Neural crest cell (in vitro differentiated cells): ENCODE results near the gene SUPT4H1. TPM values are rescaled to one million over a fixed set of nuclear protein-coding genes. Genes with fewer than 3 reads are reported as not detected.

Experiments used
- DNase-seq: peaks from one replicate; pipeline ENCODE4 v3.0.0; 2021; ENCODE audit warnings: low read depth, mixed read lengths, low spot score
- H3K27ac Mint-ChIP-seq: one replicate; pipeline ENCODE4 v1.8.0; 2021; ENCODE audit warnings: mild to moderate bottlenecking, mixed read lengths; ENCODE audit not compliant: unreplicated experiment
- H3K27me3 Mint-ChIP-seq: 2 replicates; pipeline ENCODE4 v1.8.0; 2021; ENCODE audit warnings: low read depth, mild to moderate bottlenecking, mixed read lengths
- H3K36me3 Mint-ChIP-seq: 2 replicates; pipeline ENCODE4 v1.8.0; 2021; ENCODE audit warnings: low read depth, mild to moderate bottlenecking, mixed read lengths
- H3K4me1 Mint-ChIP-seq: 2 replicates; pipeline ENCODE4 v1.8.0; 2021; ENCODE audit warnings: mixed read lengths
- H3K4me3 Mint-ChIP-seq: one replicate; pipeline ENCODE4 v1.8.0; 2021; ENCODE audit warnings: mild to moderate bottlenecking, mixed read lengths
- H3K9me3 Mint-ChIP-seq: 2 replicates; pipeline ENCODE4 v1.8.0; 2021; ENCODE audit warnings: mixed read lengths
- CTCF ChIP-seq: fragments of 200-600 bp; sonication (generic); conservative IDR thresholded peaks from 2 replicates; pipeline ENCODE4 v1.5.0; 2021; ENCODE audit warnings: antibody characterized with exemption, mild to moderate bottlenecking
- total RNA-seq: library from RNA; stranded (reverse); gene quantifications from 2 replicates; pipeline ENCODE4 v1.2.1, GENCODE V29; 2021

SUPT4H1 gene
- total RNA-seq, 1 donor from 2014 or later, result 83.8 TPM

- Mint-ChIP-seq H3K36me3 (no peaks in the 10 kb centered on the region), H3K27ac (no peak overlapping the region), H3K9me3 (no peaks in the 10 kb centered on the region), H3K4me3 (no peak overlapping the region), H3K27me3 (no peaks in the 10 kb centered on the region), H3K4me1 (peaks cover 36% of the 10 kb centered on the region)
- no peak for DNase-seq
- no peak for TF ChIP-seq CTCF
Measured at GRCh38 chr17:58330997-58331814, 20.8 kb downstream of the SUPT4H1 start.

GRCh38 chr17:58330538-58330996 lies 21.4 kb downstream of the SUPT4H1 start:
- Mint-ChIP-seq H3K9me3 (no peaks in the 10 kb centered on the region), H3K4me1 (peaks cover 36% of the 10 kb centered on the region), H3K4me3 (no peak overlapping the region), H3K27ac (peak overlapping the region; percentile 43), H3K27me3 (no peaks in the 10 kb centered on the region), H3K36me3 (no peaks in the 10 kb centered on the region)
- DNase-seq, result no peak
- TF ChIP-seq CTCF, result no peak

- Mint-ChIP-seq H3K9me3 (no peaks in the 10 kb centered on the region), H3K4me1 (peaks cover 39% of the 10 kb centered on the region), H3K4me3 (peak overlapping the region; percentile 56)
Measured at GRCh38 chr17:58329810-58330537, 22.0 kb downstream of the SUPT4H1 start.

GRCh38 chr17:58329035-58329809 lies 22.8 kb downstream of the SUPT4H1 start:
- TF ChIP-seq CTCF, result no peak
- Mint-ChIP-seq H3K4me1 (peaks cover 40% of the 10 kb centered on the region), H3K27ac (peak overlapping the region; percentile 63), H3K9me3 (no peaks in the 10 kb centered on the region), H3K4me3 (peak overlapping the region; percentile 64), H3K27me3 (no peaks in the 10 kb centered on the region), H3K36me3 (no peaks in the 10 kb centered on the region)
- no peak for DNase-seq

More at GRCh38 chr17:58329810-58330537, 22.0 kb downstream of the SUPT4H1 start:
- TF ChIP-seq CTCF, result no peak
- H3K27ac Mint-ChIP-seq, result no peak overlapping the region
- no peak for DNase-seq
- no peaks in the 10 kb centered on the region for H3K36me3 Mint-ChIP-seq
- no peaks in the 10 kb centered on the region for H3K27me3 Mint-ChIP-seq
